ENCODE results near the gene NRAS.

NRAS gene

DNA sequence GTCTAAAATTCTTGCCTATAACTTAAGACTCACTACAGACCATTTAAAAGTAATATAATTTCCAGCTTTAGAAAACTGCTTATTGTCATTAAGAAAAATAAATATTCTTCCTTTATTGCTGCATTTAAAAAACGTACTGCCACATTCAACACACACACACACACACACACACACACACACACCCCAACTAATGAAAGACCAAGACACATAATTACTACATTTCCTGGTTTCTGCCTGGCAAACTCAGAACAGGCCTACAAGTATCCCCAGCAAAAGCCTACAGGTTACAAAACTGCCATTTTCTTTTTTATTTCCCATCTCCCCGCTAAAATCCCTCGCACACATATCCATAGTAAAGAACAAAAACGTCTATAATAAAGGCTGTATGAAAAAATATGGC, 48.2 kb downstream of the NRAS start:
- in situ Hi-C loops (cut with MboI; ENCODE audit: low pct_unique_long_range_greater_than_20kb, low sequenced_read_pairs, unreplicated experiment), result no loop called here
- TF ChIP-seq, protein P1, sequence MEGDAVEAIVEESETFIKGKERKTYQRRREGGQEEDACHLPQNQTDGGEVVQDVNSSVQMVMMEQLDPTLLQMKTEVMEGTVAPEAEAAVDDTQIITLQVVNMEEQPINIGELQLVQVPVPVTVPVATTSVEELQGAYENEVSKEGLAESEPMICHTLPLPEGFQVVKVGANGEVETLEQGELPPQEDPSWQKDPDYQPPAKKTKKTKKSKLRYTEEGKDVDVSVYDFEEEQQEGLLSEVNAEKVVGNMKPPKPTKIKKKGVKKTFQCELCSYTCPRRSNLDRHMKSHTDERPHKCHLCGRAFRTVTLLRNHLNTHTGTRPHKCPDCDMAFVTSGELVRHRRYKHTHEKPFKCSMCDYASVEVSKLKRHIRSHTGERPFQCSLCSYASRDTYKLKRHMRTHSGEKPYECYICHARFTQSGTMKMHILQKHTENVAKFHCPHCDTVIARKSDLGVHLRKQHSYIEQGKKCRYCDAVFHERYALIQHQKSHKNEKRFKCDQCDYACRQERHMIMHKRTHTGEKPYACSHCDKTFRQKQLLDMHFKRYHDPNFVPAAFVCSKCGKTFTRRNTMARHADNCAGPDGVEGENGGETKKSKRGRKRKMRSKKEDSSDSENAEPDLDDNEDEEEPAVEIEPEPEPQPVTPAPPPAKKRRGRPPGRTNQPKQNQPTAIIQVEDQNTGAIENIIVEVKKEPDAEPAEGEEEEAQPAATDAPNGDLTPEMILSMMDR (IDR thresholded peaks at IDR 0.05; ENCODE audit: extremely low read depth, insufficient read depth, missing control alignments), result no peak
- DNase-seq (ENCODE audit: low spot score), result no peak

DNA sequence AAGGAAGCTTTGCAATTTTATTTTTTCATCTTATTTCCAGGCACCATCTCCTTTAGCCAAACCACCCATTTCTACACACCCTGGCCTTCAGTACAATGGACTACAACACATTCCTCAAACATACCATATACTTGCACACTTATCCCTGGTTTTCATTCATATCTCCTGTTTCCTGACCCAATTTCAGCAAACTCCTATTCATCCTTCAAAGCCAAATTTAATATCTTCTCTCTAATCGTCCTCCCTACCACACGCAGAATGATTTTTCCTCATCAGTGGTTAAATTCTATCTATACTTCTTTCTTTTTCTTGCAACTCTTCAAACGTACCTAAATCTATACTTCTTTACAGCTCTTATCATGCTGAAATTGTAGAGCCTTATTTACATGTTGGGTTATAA, 49.6 kb downstream of the NRAS start:
- in situ Hi-C loops (cut with MboI; ENCODE audit: low pct_unique_long_range_greater_than_20kb, low sequenced_read_pairs, unreplicated experiment), result no loop called here
- TF ChIP-seq, protein P1 (IDR thresholded peaks at IDR 0.05; ENCODE audit: extremely low read depth, insufficient read depth, missing control alignments), result no peak
- no peak for DNase-seq (ENCODE audit: low spot score)

DNA sequence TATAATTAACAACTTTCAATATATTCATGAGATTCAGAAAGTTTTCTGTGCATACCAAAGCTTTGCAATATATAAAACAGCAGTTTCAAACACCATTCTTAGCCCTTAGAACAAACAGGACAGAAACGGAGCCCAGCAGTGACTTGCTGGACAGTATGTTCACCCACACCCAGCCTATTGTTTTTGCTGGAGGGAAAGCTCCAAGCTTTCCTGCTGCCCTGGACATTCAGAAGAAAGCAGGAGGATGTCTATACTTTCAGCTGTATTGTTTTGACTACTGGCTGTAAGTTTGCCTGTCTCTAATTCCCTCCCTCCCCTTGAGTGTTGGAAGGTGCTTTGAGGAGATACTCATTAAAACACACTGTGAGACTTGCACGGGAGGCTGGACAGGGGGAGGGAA, 56.3 kb downstream of the NRAS start:
- DNase-seq (ENCODE audit: low spot score), result no peak
- in situ Hi-C loops (cut with MboI; ENCODE audit: low pct_unique_long_range_greater_than_20kb, low sequenced_read_pairs, unreplicated experiment), result no loop called here
- TF ChIP-seq, protein P1 (IDR thresholded peaks at IDR 0.05; ENCODE audit: extremely low read depth, insufficient read depth, missing control alignments), result no peak

All from GM13977 (cell line).